DND-41 (cell line): ENCODE measurements around the gene JMJD8.

ENCODE experiments used
- ATAC-seq: fragments of 200-7000 bp; cut with Tn5 transposase; 3 replicates; pipeline ENCODE4 v1.9.1; 2021; ENCODE audit warnings: low read depth; ENCODE audit not compliant: insufficient read depth
- DNase-seq: peaks from one replicate; pipeline ENCODE4 v3.0.0-alpha.2; 2020
- H2AFZ ChIP-seq: 2 replicates; pipeline ENCODE4 v1.6.0; 2012; ENCODE audit warnings: low read depth, low read length
- H3K27ac ChIP-seq: 2 replicates; pipeline ENCODE4 v1.5.1; 2012; ENCODE audit warnings: low read length, inconsistent platforms
- H3K27me3 ChIP-seq: fragments of 200-600 bp; sonication (generic); 2 replicates; pipeline ENCODE4 v1.6.0; 2012; ENCODE audit warnings: low read length, mild to moderate bottlenecking, inconsistent platforms; ENCODE audit not compliant: insufficient read depth, poor library complexity
- H3K36me3 ChIP-seq: 2 replicates; pipeline ENCODE4 v1.5.1; 2012; ENCODE audit warnings: low read length, inconsistent platforms; ENCODE audit not compliant: insufficient read depth
- H3K4me1 ChIP-seq: 2 replicates; pipeline ENCODE4 v1.5.1; 2012; ENCODE audit warnings: mild to moderate bottlenecking, low read length; ENCODE audit not compliant: insufficient read depth
- H3K4me2 ChIP-seq: 2 replicates; pipeline ENCODE4 v1.6.0; 2012; ENCODE audit warnings: mild to moderate bottlenecking, moderate library complexity, low read length, inconsistent platforms; ENCODE audit not compliant: insufficient read depth
- H3K4me3 ChIP-seq, 2 experiments: fragments of 200-600 bp in 1 of 2; shearing (Covaris generic) in 1 of 2; 2 replicates each; pipeline ENCODE4 v1.5.1; 2012 to 2016; ENCODE audit warnings: inconsistent platforms in 2 of 2, low read length in 2 of 2, mild to moderate bottlenecking in 2 of 2, low read depth in 1 of 2, moderate library complexity in 1 of 2
- H3K79me2 ChIP-seq: 2 replicates; pipeline ENCODE4 v1.6.0; 2012; ENCODE audit warnings: low read length, inconsistent platforms; ENCODE audit not compliant: insufficient read depth
- H3K9ac ChIP-seq: 2 replicates; pipeline ENCODE4 v1.6.0; 2012; ENCODE audit warnings: low read depth, mild to moderate bottlenecking, inconsistent platforms, low read length, moderate library complexity
- H3K9me3 ChIP-seq: 2 replicates; pipeline ENCODE4 v1.5.1; 2012; ENCODE audit warnings: low read length, moderate library complexity, mild to moderate bottlenecking, inconsistent platforms; ENCODE audit not compliant: insufficient read depth, severe bottlenecking
- H4K20me1 ChIP-seq: 2 replicates; pipeline ENCODE4 v1.6.0; 2012; ENCODE audit warnings: low read length; ENCODE audit not compliant: insufficient read depth
- CTCF ChIP-seq: IDR thresholded peaks from 2 replicates; pipeline ENCODE4 v1.5.1; 2012; ENCODE audit warnings: borderline replicate concordance, low read length, moderate library complexity, mild to moderate bottlenecking; ENCODE audit not compliant: poor library complexity, severe bottlenecking; ENCODE audit errors: extremely low read depth
- EZH2 ChIP-seq: IDR thresholded peaks from 3 replicates; pipeline ENCODE4 v1.6.1; 2012; ENCODE audit warnings: borderline replicate concordance, low read depth, mild to moderate bottlenecking, moderate library complexity, low read length, inconsistent platforms; ENCODE audit not compliant: severe bottlenecking

JMJD8 gene

GRCh38 chr16:637081-638018 is 46.8 kb downstream of the JMJD8 start:
- H3K9ac ChIP-seq: peak overlapping the region; percentile 92
- H3K4me3 ChIP-seq: peak overlapping the region; percentile 80 to 84; a peak in 3 of 4 replicates
- peaks cover 38% of the 10 kb centered on the region for H3K4me1 ChIP-seq
- H3K27ac ChIP-seq: peak overlapping the region; percentile 91
- no peak for TF ChIP-seq EZH2
- no peak for TF ChIP-seq CTCF
- peaks cover 23% of the 10 kb centered on the region for H3K79me2 ChIP-seq
- peak overlapping the region; percentile 89 for H2AFZ ChIP-seq
- H3K4me2 ChIP-seq: peak overlapping the region; percentile 92
- no peak for ATAC-seq
- H4K20me1 ChIP-seq: peaks cover 22% of the 10 kb centered on the region
- peaks cover 17% of the 10 kb centered on the region for H3K36me3 ChIP-seq
- H3K9me3 ChIP-seq: no peaks in the 10 kb centered on the region
- H3K27me3 ChIP-seq: no peaks in the 10 kb centered on the region
- no peak for DNase-seq

- Histone ChIP-seq H3K4me2 (peak within 1 kb of the TSS; percentile 92), H3K9me3 (no peaks in the 10 kb centered on the region), H3K4me1 (peaks cover 31% of the 10 kb centered on the region), H3K27me3 (no peaks in the 10 kb centered on the region), H2AFZ (peak within 1 kb of the TSS; percentile 89), H3K27ac (peak within 1 kb of the TSS; percentile 91), H4K20me1 (peaks cover 22% of the 10 kb centered on the region), H3K9ac (peak within 1 kb of the TSS; percentile 92), H3K4me3 (peak within 1 kb of the TSS; percentile 80 to 84), H3K79me2 (peaks cover 23% of the 10 kb centered on the region), H3K36me3 (peaks cover 17% of the 10 kb centered on the region)
- ATAC-seq (peak; percentile 86), DNase-seq (peak; percentile 96)
- TF ChIP-seq CTCF (peak; percentile 29), EZH2 (no peak)
Measured at GRCh38 chr16:636206-637080, 47.7 kb downstream of the JMJD8 start, which contains the start of gene METTL26. METTL26 (minus strand) TSS chr16:636305; CDS start chr16:636290, 15 bp downstream.

DNA sequence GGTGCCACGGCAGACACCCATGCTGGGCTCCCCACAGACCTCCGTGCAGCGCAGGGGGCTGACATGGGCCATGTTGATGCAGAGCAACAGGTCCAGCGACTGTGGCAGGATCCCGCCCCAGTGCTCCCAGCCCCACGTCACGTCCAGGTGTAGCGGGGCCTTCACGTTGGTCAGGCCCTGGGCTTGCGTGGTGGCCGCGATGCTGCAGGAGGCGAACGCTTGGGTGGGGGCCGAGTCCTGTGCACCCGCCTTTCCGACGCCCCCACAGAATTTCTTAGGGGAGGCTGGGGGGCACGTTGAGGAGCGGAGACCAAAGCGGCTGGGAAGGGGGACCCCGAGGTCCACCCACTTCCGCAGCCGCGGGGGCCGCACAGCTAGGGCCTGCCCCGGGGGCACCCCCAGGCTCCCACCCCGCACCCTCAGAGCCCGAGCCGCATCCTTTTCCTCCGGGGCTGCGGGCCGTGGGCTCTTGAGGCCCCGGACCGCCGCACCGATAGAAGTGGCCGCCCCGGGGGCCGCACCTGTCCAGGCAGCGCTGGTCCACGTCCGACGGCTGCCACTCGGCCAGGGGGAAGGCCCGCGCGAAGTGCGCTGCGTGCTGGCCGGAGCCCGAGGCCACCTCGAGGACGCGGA is 48.4 kb downstream of the JMJD8 start:
- H3K4me2 ChIP-seq: peak overlapping the region; percentile 92
- H3K9ac ChIP-seq: peak overlapping the region; percentile 92
- peaks cover 17% of the 10 kb centered on the region for H3K36me3 ChIP-seq
- ATAC-seq (peak; percentile 6; the same call in 2 of the 3 replicates), DNase-seq (peak; percentile 27)
- no peak for TF ChIP-seq CTCF
- TF ChIP-seq EZH2: no peak
- H3K9me3 ChIP-seq: no peaks in the 10 kb centered on the region
- peaks cover 23% of the 10 kb centered on the region for H3K79me2 ChIP-seq
- no peaks in the 10 kb centered on the region for H3K27me3 ChIP-seq
- peak overlapping the region; percentile 84 for H3K27ac ChIP-seq
- H3K4me3 ChIP-seq: peak overlapping the region; percentile 80 to 84
- H2AFZ ChIP-seq: peak overlapping the region; percentile 86
- H3K4me1 ChIP-seq: peaks cover 27% of the 10 kb centered on the region
- H4K20me1 ChIP-seq: peaks cover 25% of the 10 kb centered on the region
